ENCODE measurements around the gene OSM. TPM values are rescaled to one million over a fixed set of nuclear protein-coding genes. Genes with fewer than 3 reads are reported as not detected.

The OSM gene
- total and polyA plus RNA-seq, 2 experiments from 2014 or later = not detected

GRCh38 chr22:30315962-30316576 is 49.4 kb upstream of the OSM start:
- H3K27ac Mint-ChIP-seq = no peak overlapping the region
- H3K4me1 ChIP-seq (ENCODE audit: insufficient read depth) = peaks cover under 1% of the 10 kb centered on the region; the same call in 1 of the 2 replicates
- ATAC-seq (no peak), DNase-seq (ENCODE audit: low spot score) (no peak)
- no peak overlapping the region for H3K4me3 ChIP-seq
- TF ChIP-seq CREB1 (CRISPR knock-in tag; IDR thresholded peaks at IDR 0.05; ENCODE audit: low read depth) (no peak), ZNF114 (CRISPR knock-in tag; IDR thresholded peaks at IDR 0.05) (no peak), STAT1 (IDR thresholded peaks at IDR 0.05; ENCODE audit: unreplicated experiment) (no peak), JUNB (IDR thresholded peaks at IDR 0.05; ENCODE audit: unreplicated experiment) (no peak)
- TF ChIP-seq, protein P1, sequence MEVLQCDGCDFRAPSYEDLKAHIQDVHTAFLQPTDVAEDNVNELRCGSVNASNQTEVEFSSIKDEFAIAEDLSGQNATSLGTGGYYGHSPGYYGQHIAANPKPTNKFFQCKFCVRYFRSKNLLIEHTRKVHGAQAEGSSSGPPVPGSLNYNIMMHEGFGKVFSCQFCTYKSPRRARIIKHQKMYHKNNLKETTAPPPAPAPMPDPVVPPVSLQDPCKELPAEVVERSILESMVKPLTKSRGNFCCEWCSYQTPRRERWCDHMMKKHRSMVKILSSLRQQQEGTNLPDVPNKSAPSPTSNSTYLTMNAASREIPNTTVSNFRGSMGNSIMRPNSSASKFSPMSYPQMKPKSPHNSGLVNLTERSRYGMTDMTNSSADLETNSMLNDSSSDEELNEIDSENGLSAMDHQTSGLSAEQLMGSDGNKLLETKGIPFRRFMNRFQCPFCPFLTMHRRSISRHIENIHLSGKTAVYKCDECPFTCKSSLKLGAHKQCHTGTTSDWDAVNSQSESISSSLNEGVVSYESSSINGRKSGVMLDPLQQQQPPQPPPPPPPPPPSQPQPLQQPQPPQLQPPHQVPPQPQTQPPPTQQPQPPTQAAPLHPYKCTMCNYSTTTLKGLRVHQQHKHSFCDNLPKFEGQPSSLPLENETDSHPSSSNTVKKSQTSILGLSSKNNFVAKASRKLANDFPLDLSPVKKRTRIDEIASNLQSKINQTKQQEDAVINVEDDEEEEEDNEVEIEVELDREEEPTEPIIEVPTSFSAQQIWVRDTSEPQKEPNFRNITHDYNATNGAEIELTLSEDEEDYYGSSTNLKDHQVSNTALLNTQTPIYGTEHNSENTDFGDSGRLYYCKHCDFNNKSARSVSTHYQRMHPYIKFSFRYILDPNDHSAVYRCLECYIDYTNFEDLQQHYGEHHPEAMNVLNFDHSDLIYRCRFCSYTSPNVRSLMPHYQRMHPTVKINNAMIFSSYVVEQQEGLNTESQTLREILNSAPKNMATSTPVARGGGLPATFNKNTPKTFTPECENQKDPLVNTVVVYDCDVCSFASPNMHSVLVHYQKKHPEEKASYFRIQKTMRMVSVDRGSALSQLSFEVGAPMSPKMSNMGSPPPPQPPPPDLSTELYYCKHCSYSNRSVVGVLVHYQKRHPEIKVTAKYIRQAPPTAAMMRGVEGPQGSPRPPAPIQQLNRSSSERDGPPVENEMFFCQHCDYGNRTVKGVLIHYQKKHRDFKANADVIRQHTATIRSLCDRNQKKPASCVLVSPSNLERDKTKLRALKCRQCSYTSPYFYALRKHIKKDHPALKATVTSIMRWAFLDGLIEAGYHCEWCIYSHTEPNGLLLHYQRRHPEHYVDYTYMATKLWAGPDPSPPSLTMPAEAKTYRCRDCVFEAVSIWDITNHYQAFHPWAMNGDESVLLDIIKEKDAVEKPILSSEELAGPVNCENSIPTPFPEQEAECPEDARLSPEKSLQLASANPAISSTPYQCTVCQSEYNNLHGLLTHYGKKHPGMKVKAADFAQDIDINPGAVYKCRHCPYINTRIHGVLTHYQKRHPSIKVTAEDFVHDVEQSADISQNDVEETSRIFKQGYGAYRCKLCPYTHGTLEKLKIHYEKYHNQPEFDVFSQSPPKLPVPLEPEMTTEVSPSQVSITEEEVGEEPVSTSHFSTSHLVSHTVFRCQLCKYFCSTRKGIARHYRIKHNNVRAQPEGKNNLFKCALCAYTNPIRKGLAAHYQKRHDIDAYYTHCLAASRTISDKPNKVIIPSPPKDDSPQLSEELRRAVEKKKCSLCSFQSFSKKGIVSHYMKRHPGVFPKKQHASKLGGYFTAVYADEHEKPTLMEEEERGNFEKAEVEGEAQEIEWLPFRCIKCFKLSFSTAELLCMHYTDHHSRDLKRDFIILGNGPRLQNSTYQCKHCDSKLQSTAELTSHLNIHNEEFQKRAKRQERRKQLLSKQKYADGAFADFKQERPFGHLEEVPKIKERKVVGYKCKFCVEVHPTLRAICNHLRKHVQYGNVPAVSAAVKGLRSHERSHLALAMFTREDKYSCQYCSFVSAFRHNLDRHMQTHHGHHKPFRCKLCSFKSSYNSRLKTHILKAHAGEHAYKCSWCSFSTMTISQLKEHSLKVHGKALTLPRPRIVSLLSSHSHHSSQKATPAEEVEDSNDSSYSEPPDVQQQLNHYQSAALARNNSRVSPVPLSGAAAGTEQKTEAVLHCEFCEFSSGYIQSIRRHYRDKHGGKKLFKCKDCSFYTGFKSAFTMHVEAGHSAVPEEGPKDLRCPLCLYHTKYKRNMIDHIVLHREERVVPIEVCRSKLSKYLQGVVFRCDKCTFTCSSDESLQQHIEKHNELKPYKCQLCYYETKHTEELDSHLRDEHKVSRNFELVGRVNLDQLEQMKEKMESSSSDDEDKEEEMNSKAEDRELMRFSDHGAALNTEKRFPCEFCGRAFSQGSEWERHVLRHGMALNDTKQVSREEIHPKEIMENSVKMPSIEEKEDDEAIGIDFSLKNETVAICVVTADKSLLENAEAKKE (CRISPR knock-in tag; IDR thresholded peaks at IDR 0.05) = no peak
- no peaks in the 10 kb centered on the region for H3K27me3 ChIP-seq (ENCODE audit: insufficient read depth)
- peaks cover 3% of the 10 kb centered on the region for H3K27me3 Mint-ChIP-seq (ENCODE audit: insufficient read depth, low read depth, poor library complexity)
- no peak overlapping the region for H2AFZ ChIP-seq
- no peaks in the 10 kb centered on the region for H3K79me2 ChIP-seq (replicated peaks; ENCODE audit: insufficient read depth)
- no peak overlapping the region for H3K27ac ChIP-seq (ENCODE audit: low read depth)
- no peaks in the 10 kb centered on the region for H3F3A ChIP-seq (replicated peaks; ENCODE audit: low read depth)
- peaks cover 4% of the 10 kb centered on the region for H3K4me1 Mint-ChIP-seq
- H3K9me3 Mint-ChIP-seq = no peaks in the 10 kb centered on the region
- H3K4me3 Mint-ChIP-seq = no peak overlapping the region
- no peaks in the 10 kb centered on the region for H3K36me3 Mint-ChIP-seq (ENCODE audit: low read depth)
- peaks cover 3% of the 10 kb centered on the region; the same call in 1 of the 2 replicates for H4K20me1 ChIP-seq (replicated peaks; ENCODE audit: insufficient read depth)
- H3K4me2 ChIP-seq = no peak overlapping the region
- no peaks in the 10 kb centered on the region for H3K9me2 ChIP-seq (ENCODE audit: insufficient read depth)
- H3K36me3 ChIP-seq (ENCODE audit: insufficient read depth) = no peaks in the 10 kb centered on the region

GRCh38 chr22:30314915-30315314 is 48.3 kb upstream of the OSM start:
- Mint-ChIP-seq H3K27me3 (ENCODE audit: insufficient read depth, low read depth, poor library complexity) (peaks cover 3% of the 10 kb centered on the region), H3K27ac (peak overlapping the region; percentile 61), H3K4me1 (peaks cover 11% of the 10 kb centered on the region), H3K9me3 (no peaks in the 10 kb centered on the region), H3K4me3 (no peak overlapping the region), H3K36me3 (ENCODE audit: low read depth) (no peaks in the 10 kb centered on the region)
- no peaks in the 10 kb centered on the region for H3K36me3 ChIP-seq (ENCODE audit: insufficient read depth)
- H3K4me2 ChIP-seq = no peak overlapping the region
- no peaks in the 10 kb centered on the region for H3K27me3 ChIP-seq (ENCODE audit: insufficient read depth)
- no peak for ATAC-seq
- H3K79me2 ChIP-seq (replicated peaks; ENCODE audit: insufficient read depth) = no peaks in the 10 kb centered on the region
- H2AFZ ChIP-seq = no peak overlapping the region
- no peaks in the 10 kb centered on the region for H3F3A ChIP-seq (replicated peaks; ENCODE audit: low read depth)
- H3K4me3 ChIP-seq = no peak overlapping the region
- H3K27ac ChIP-seq (ENCODE audit: low read depth) = no peak overlapping the region
- peaks cover 3% of the 10 kb centered on the region; the same call in 1 of the 2 replicates for H4K20me1 ChIP-seq (replicated peaks; ENCODE audit: insufficient read depth)
- no peaks in the 10 kb centered on the region for H3K9me2 ChIP-seq (ENCODE audit: insufficient read depth)
- H3K4me1 ChIP-seq (ENCODE audit: insufficient read depth) = peaks cover 4% of the 10 kb centered on the region; the same call in 1 of the 2 replicates
- DNase-seq (ENCODE audit: low spot score) = no peak
- TF ChIP-seq EZH2phosphoT487 (IDR thresholded peaks at IDR 0.05; ENCODE audit: unreplicated experiment) (no peak), STAT1 (IDR thresholded peaks at IDR 0.05; ENCODE audit: unreplicated experiment) (no peak), JUNB (IDR thresholded peaks at IDR 0.05; ENCODE audit: unreplicated experiment) (no peak), REST (IDR thresholded peaks at IDR 0.05; ENCODE audit: unreplicated experiment) (no peak)

Data from GM23338 (cell line).